HTR-8/SVneo (cell line): ENCODE results near the gene GSTM1.
"Not testable (repeated sequence)": the region's sequence is repeated elsewhere in the genome, so short reads cannot be mapped to it uniquely, and the experiment has no call there.

Source experiments
- DNase-seq: peaks from one replicate; pipeline ENCODE4 v3.0.0; 2011; ENCODE audit warnings: low spot score, mixed read lengths; ENCODE audit not compliant: insufficient read length
- FAIRE-seq: peaks from 2 replicates; lab custom pipeline; 2011; peaks lifted over from hg19 to GRCh38; lab: Jason Lieb, UNC

Gene GSTM1

GRCh38 chr1:109659145-109659544, 28.5 kb upstream of the GSTM1 start:
- no peak for FAIRE-seq
- DNase-seq, result no peak

- no peak for FAIRE-seq
- DNase-seq, result no peak
Observed at GRCh38 chr1:109659997-109660690, 27.5 kb upstream of the GSTM1 start.

- FAIRE-seq, DNase-seq: not testable (repeated sequence)
Observed at GRCh38 chr1:109660691-109661026, 27.0 kb upstream of the GSTM1 start.

GRCh38 chr1:109661391-109661790, 26.2 kb upstream of the GSTM1 start:
- FAIRE-seq (no peak), DNase-seq (no peak)

- DNase-seq, result no peak
- FAIRE-seq, result no peak
Observed at GRCh38 chr1:109664671-109665070, 22.9 kb upstream of the GSTM1 start.

- FAIRE-seq, result no peak
- DNase-seq, result peak; percentile 45
Observed at GRCh38 chr1:109667452-109668122, 20.0 kb upstream of the GSTM1 start, which contains the start of gene GSTM2. TSS of gene GSTM2 (plus strand) at chr1:109668057. CDS start at chr1:109668116, 59 bp downstream.

- no peak for FAIRE-seq
- no peak for DNase-seq
Observed at GRCh38 chr1:109668123-109668775, 19.4 kb upstream of the GSTM1 start.

- FAIRE-seq (no peak), DNase-seq (no peak)
Observed at GRCh38 chr1:109669246-109669948, 18.2 kb upstream of the GSTM1 start.

GRCh38 chr1:109669949-109670302, 17.7 kb upstream of the GSTM1 start:
- DNase-seq, FAIRE-seq: not testable (repeated sequence)

- no peak for FAIRE-seq
- no peak for DNase-seq
Observed at GRCh38 chr1:109671067-109671466, 16.6 kb upstream of the GSTM1 start.

GRCh38 chr1:109673861-109674260, 13.8 kb upstream of the GSTM1 start:
- not testable (repeated sequence) for DNase-seq

GRCh38 chr1:109676683-109677381, 10.8 kb upstream of the GSTM1 start:
- not testable (repeated sequence) for FAIRE-seq, DNase-seq

More at GRCh38 chr1:109673861-109674260, 13.8 kb upstream of the GSTM1 start:
- FAIRE-seq, result not testable (repeated sequence)

- no peak for FAIRE-seq
- no peak for DNase-seq
Observed at GRCh38 chr1:109677459-109677858, 10.2 kb upstream of the GSTM1 start.

GRCh38 chr1:109678637-109679036, 9.0 kb upstream of the GSTM1 start:
- not testable (repeated sequence) for DNase-seq, FAIRE-seq

- FAIRE-seq, DNase-seq: not testable (repeated sequence)
Observed at GRCh38 chr1:109684777-109685176, 2.8 kb upstream of the GSTM1 start.

- not testable (repeated sequence) for FAIRE-seq, DNase-seq
Observed at GRCh38 chr1:109685399-109685798, 2.2 kb upstream of the GSTM1 start.

GRCh38 chr1:109685890-109686289, 1.7 kb upstream of the GSTM1 start:
- DNase-seq, FAIRE-seq: not testable (repeated sequence)

GRCh38 chr1:109687109-109687508, 508 bp upstream of the GSTM1 start:
- FAIRE-seq, DNase-seq: not testable (repeated sequence)

GRCh38 chr1:109689844-109690405, 2.3 kb downstream of the GSTM1 start:
- FAIRE-seq, result no peak
- no peak for DNase-seq
